Measurements from ENCODE around the gene VPS37B.

GRCh38 chr12:122875590-122876220 is 20.2 kb downstream of the VPS37B start:
- TF ChIP-seq CTCF (IDR thresholded peaks at IDR 0.05) (no peak), POLR2A (IDR thresholded peaks at IDR 0.05) (no peak)
